Tibial nerve (tissue), 4 donors: ENCODE data around the gene ATP1B2. TPM values are rescaled to one million over a fixed set of nuclear protein-coding genes. Genes with fewer than 3 reads are reported as not detected.

ENCODE experiments used
- DNase-seq, 2 donors: peaks; one replicate each; pipeline ENCODE4 v3.0.0-alpha.2; 2019; ENCODE audit warnings: low spot score in 2 of 2
- H3K27ac ChIP-seq, 4 donors: fragments of 200-600 bp; sonication (generic) in 3 of 4; one replicate each; pipeline ENCODE4 v1.5.1; 2017 to 2019; ENCODE audit warnings: mild to moderate bottlenecking in 1 of 4
- H3K27me3 ChIP-seq, 2 donors: fragments of 200-600 bp; sonication (generic) in 1 of 2; one replicate each; pipeline versions ENCODE4 v1.5.1 to v1.6.0; 2017 to 2019
- H3K36me3 ChIP-seq, 3 donors: fragments of 200-600 bp; sonication (generic); one replicate each; pipeline ENCODE4 v1.5.1; 2018 to 2019
- H3K4me1 ChIP-seq, 4 donors: fragments of 200-600 bp; sonication (generic) in 3 of 4; one replicate each; pipeline ENCODE4 v1.5.1; 2017 to 2019
- H3K4me3 ChIP-seq, 4 donors: fragments of 200-600 bp; sonication (generic) in 3 of 4; one replicate each; pipeline ENCODE4 v1.5.1; 2017 to 2019; ENCODE audit warnings: mild to moderate bottlenecking in 1 of 4, moderate library complexity in 1 of 4
- H3K9me3 ChIP-seq, 4 donors: fragments of 200-600 bp; sonication (generic) in 3 of 4; one replicate each; pipeline ENCODE4 v1.5.1; 2017 to 2019
- EP300 ChIP-seq, 2 donors: sonication (generic); formaldehyde crosslinking; IDR thresholded peaks; one replicate each; pipeline ENCODE4 v1.6.1; 2017; ENCODE audit warnings: antibody characterized with exemption in 2 of 2, mild to moderate bottlenecking in 1 of 2
- POLR2A ChIP-seq, 2 donors: fragments of 450-650 bp; IDR thresholded peaks; one replicate each; pipeline ENCODE4 v1.6.1; 2017; ENCODE audit warnings: antibody characterized with exemption in 2 of 2, mild to moderate bottlenecking in 2 of 2, moderate library complexity in 2 of 2
- WGBS, 2 donors: methylation state at CpG; one replicate each; pipeline ENCODE4 v1.1.5; 2018; 5-methylcytosine and 5-hydroxymethylcytosine counted together
- total RNA-seq, 4 donors: library from RNA; depleted of rRNA; stranded (reverse); fragments of >200 nt; gene quantifications; one replicate each; pipeline ENCODE4 v1.1.0, GENCODE V29; 2016
- TF ChIP-seq, protein P1 (sequence below), 5 experiments: fragments of 200-600 bp in 3 of 5; fragments of 450-650 bp in 2 of 5; sonication (generic) in 3 of 5; IDR thresholded peaks; one replicate each; pipeline ENCODE4 v1.5.1; 2016 to 2019; ENCODE audit warnings: antibody characterized with exemption in 5 of 5, mild to moderate bottlenecking in 3 of 5, moderate library complexity in 2 of 5

Gene ATP1B2
- total RNA-seq, 4 donors from 2014 or later = 1.5 to 3.9 (median 1.9) TPM

DNA sequence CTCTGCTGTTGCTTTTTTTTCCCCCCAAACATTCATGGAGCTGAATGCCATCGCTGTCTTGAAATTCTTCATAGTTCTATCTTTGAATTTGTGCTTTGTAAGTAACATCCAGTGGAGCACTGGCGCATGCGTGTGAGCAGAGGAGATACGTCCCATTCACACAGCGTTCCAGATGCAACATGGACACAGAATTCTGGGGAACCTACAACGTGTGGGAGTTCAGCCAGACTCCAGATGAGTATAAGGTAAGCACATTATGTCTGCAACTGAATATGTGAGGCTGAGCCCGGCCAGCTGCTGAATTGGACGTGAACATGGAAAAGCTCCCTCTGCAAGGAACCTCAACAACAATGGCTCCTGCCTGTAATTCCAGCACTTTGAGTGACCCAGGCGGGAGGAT, 4.3 kb upstream of the ATP1B2 start:
- Histone ChIP-seq H3K9me3 (no peaks in the 10 kb centered on the region), H3K36me3 (no peaks in the 10 kb centered on the region), H3K4me3 (no peak overlapping the region), H3K27me3 (peaks cover 0 to 28% of the 10 kb centered on the region in 2 donors), H3K27ac (no peak overlapping the region), H3K4me1 (peaks cover 0 to 16% (median 11%) of the 10 kb centered on the region in 4 donors)
- TF ChIP-seq, protein P1, sequence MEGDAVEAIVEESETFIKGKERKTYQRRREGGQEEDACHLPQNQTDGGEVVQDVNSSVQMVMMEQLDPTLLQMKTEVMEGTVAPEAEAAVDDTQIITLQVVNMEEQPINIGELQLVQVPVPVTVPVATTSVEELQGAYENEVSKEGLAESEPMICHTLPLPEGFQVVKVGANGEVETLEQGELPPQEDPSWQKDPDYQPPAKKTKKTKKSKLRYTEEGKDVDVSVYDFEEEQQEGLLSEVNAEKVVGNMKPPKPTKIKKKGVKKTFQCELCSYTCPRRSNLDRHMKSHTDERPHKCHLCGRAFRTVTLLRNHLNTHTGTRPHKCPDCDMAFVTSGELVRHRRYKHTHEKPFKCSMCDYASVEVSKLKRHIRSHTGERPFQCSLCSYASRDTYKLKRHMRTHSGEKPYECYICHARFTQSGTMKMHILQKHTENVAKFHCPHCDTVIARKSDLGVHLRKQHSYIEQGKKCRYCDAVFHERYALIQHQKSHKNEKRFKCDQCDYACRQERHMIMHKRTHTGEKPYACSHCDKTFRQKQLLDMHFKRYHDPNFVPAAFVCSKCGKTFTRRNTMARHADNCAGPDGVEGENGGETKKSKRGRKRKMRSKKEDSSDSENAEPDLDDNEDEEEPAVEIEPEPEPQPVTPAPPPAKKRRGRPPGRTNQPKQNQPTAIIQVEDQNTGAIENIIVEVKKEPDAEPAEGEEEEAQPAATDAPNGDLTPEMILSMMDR (IDR thresholded peaks at IDR 0.05) = no peak
- no peak for TF ChIP-seq EP300 (IDR thresholded peaks at IDR 0.05)
- TF ChIP-seq POLR2A (IDR thresholded peaks at IDR 0.05) = no peak
- 53 to 54% methylated on average over 9 of the region's 9 CpGs for WGBS, 2 donors
- DNase-seq = no peak

DNA sequence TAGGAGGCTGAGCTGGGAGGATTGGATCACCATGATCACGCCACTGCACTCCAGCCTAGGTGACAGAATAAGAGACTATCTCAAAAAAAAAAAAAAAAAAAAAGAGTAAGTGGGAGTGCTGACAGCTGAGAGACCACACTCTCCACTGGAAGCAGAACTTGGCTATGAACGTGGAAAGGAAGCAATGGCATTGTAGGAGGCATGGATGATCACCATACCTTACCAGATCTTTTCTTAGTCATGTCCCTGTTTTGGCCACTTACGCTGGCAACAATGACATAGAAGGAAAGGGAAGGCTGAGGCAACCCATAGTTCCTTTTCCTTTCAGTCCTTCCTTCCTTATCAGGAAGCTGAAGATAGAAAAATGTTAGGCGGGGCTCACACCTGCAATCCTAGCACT, 3.7 kb upstream of the ATP1B2 start:
- Histone ChIP-seq H3K9me3 (no peaks in the 10 kb centered on the region), H3K36me3 (no peaks in the 10 kb centered on the region), H3K27me3 (peaks cover 0 to 34% of the 10 kb centered on the region in 2 donors), H3K4me1 (peaks cover 0 to 21% (median 15%) of the 10 kb centered on the region in 4 donors), H3K27ac (no peak overlapping the region), H3K4me3 (no peak overlapping the region)
- no peak for TF ChIP-seq EP300 (IDR thresholded peaks at IDR 0.05)
- TF ChIP-seq, protein P1 (IDR thresholded peaks at IDR 0.05) = no peak
- DNase-seq = no peak
- WGBS, 2 donors = 72 to 76% methylated on average over 4 of the region's 4 CpGs

DNA sequence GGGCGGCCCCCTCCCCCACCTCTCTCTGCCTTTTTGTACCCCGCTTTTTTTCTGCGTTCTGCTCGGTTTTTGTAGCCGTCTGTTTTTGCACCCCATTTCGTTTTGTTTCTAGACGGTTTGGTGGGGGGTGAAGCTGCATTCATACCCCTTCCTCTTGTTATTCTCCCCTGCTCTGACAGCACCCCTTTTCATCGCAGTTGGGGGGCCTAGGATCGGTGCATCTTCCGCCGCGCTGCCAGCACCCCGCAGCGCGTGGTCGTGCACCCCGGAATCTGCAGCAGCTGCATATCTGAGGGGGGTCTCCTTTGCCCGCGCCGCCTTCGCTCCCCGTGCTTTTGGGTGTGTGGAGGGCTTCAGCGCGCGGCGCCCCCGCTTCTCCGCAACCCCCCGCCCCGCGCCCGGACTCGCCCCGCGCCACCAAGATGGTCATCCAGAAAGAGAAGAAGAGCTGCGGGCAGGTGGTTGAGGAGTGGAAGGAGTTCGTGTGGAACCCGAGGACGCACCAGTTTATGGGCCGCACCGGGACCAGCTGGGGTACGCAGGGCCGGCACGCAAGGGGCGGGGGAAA, 455 bp downstream of the ATP1B2 start:
- 1% methylated on average over 40 to 44 of the region's 45 CpGs for WGBS, 2 donors

DNA sequence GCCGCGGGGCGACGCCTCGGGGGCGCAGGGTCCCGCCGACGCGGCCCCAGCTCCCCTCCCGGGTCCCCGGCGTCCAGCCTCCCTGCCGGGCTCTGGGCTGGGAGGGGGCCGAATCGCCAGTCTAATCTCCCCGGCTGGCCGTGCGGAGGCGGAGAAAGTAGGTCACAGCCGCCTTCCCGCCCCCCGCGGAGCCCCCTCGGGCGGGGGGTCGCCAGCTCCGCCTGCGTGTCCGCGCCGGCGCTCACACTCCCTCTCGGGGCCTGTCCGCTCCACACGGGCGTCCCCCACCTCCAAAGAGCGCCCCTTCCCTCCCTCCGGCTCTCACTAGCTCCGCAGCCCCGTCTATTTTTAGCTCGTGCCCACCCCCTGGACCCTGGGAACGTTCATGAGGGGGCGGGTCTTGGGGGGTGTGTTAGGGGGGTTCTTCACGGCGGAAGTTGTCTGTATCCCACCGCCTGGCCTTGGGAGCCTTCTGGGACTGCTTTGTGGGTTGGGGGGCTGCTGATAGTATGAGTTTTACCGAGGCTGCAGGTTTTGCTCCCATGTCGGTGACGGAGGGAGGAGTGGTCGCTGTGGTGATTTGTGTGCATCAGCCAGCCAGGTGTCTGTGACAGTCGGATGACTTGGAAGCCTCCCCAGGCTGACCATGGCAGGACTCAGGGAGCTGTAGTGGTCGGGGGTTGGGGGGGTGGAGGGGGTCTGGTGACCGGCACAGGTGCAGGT, 1.1 kb downstream of the ATP1B2 start:
- Histone ChIP-seq H3K4me3 (peak overlapping the region; percentile 28 to 62 (median 52)), H3K4me1 (peaks cover 0 to 27% (median 16%) of the 10 kb centered on the region in 4 donors), H3K27me3 (peaks cover 0 to 40% of the 10 kb centered on the region in 2 donors), H3K9me3 (no peaks in the 10 kb centered on the region), H3K36me3 (no peaks in the 10 kb centered on the region), H3K27ac (peak overlapping the region; percentile 1 to 88 (median 74))
- WGBS, 2 donors = 5 to 8% methylated on average over 30 to 38 of the region's 54 CpGs
- DNase-seq = no peak
- TF ChIP-seq POLR2A (IDR thresholded peaks at IDR 0.05) (no peak), EP300 (IDR thresholded peaks at IDR 0.05) (no peak)
- TF ChIP-seq, protein P1 (IDR thresholded peaks at IDR 0.05) = no peak

More for the DNA sequence above, 455 bp downstream of the ATP1B2 start:
- Histone ChIP-seq H3K27me3 (peaks cover 0 to 45% of the 10 kb centered on the region in 2 donors), H3K36me3 (no peaks in the 10 kb centered on the region), H3K4me1 (peaks cover 0 to 25% (median 16%) of the 10 kb centered on the region in 4 donors), H3K27ac (peak overlapping the region; percentile 1 to 88 (median 74)), H3K4me3 (peak overlapping the region; percentile 28 to 62 (median 52)), H3K9me3 (no peaks in the 10 kb centered on the region)
- DNase-seq = no peak
- TF ChIP-seq POLR2A (IDR thresholded peaks at IDR 0.05) (no peak), EP300 (IDR thresholded peaks at IDR 0.05) (no peak)
- TF ChIP-seq, protein P1 (IDR thresholded peaks at IDR 0.05) = no peak
